GM19438 (cell line): ENCODE data around the gene NRTN.
"Not testable (repeated sequence)": the region's sequence is repeated elsewhere in the genome, so short reads cannot be mapped to it uniquely, and the experiment has no call there.

Experiments used
- ATAC-seq: cut with Tn5 transposase; IDR thresholded peaks from one replicate; pipeline ENCODE4 v1.9.1; 2021; ENCODE audit warnings: low read depth; ENCODE audit not compliant: unreplicated experiment

NRTN gene, protein sequence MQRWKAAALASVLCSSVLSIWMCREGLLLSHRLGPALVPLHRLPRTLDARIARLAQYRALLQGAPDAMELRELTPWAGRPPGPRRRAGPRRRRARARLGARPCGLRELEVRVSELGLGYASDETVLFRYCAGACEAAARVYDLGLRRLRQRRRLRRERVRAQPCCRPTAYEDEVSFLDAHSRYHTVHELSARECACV

DNA sequence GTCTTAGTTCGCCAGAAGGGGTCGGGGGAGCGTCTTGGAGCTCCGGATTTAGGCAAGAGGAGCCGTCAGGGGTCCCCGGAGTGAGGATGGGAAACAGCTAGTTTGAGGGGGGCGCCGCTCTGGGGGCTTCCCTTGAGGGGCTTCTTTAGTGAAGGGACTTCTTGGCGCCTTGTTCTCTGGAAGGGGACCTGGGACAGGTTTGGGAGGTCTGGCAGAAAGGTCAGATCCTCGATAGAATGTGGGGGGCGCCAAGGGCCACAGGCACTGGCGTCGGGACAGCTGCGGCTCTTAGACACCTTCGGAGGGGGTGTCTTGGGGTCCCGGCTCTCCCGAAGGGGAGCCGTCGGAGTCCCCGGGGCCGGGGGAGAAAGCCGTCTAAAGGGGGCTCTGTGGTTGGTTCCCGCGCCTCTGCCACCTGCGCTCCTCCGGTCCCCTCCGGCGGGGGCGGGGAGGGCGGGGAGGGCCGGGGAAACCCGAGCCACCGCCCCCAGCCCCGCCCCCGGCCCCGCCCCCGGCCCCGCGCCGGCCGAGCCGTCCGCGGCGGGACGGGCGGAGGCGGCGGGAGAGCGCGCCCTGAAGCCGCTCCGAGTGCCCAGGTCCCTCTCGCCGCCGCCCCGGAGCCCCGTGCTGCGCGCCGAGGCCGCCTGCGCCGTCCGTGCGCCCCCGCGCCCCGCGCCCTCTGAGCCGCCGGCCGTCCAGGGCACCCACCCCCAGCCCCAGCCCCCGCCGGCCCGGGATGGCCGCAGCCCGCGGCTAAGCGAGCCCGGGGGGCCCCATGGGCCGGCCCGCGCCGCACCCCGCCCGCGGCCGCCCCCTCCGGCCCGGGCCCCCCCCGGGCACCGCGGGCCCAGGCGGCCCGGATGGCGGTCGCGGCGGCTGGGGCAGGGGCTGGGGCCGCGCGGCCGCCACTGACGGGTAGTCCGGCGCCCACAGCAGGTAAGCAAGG is at the start of gene NRTN:
NRTN (plus strand) TSS at position 552 of the 946 bp plus-strand sequence. CDS start 19,099 bp downstream, outside the sequence.
- no peak for ATAC-seq

GRCh38 chr19:5762608-5763217 is 42.2 kb upstream of the NRTN start:
- ATAC-seq = no peak

- no peak for ATAC-seq
Observed at GRCh38 chr19:5765220-5765619, 39.6 kb upstream of the NRTN start.

- no peak for ATAC-seq
Observed at GRCh38 chr19:5767949-5768348, 36.9 kb upstream of the NRTN start.

- no peak for ATAC-seq
Observed at GRCh38 chr19:5772416-5772815, 32.5 kb upstream of the NRTN start.

DNA sequence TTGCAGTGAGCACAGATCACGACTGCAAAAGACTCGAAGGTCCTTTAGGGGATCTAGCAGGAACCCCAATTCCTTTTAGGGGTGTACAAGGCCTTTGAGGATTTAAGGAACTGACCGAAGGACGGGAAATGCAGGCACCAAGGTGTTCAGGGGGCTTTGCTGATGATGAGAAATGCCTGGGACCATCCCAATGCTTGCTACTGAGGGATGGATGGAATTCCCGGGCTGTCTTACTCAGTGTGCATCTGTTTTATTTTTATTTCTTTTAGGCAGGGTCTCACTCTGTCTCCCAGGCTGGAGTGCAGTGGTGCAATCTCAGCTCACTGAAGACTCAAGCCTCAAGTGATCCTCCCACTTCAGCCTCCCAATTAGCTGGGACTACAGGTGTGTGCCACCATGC is 31.6 kb upstream of the NRTN start:
- ATAC-seq = no peak

DNA sequence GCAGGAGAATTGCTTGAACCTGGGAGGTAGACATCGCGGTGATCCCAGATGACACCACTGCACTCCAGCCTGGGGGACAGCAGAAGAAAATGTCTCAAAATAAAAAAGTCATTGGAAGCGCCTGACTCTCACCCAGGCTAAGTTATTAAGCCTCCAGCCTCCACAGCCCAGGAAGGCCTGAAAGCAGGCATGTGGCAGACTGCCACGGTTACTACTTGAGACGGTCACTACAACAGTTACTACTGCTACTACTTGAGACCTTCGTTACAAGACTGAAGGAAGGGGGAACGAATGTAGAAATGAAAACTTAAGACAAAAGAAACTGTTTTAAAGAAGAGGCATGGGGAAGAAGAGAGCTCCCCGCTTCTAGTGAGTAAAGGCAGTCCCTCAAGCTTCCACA is 29.9 kb upstream of the NRTN start:
- ATAC-seq = no peak

DNA sequence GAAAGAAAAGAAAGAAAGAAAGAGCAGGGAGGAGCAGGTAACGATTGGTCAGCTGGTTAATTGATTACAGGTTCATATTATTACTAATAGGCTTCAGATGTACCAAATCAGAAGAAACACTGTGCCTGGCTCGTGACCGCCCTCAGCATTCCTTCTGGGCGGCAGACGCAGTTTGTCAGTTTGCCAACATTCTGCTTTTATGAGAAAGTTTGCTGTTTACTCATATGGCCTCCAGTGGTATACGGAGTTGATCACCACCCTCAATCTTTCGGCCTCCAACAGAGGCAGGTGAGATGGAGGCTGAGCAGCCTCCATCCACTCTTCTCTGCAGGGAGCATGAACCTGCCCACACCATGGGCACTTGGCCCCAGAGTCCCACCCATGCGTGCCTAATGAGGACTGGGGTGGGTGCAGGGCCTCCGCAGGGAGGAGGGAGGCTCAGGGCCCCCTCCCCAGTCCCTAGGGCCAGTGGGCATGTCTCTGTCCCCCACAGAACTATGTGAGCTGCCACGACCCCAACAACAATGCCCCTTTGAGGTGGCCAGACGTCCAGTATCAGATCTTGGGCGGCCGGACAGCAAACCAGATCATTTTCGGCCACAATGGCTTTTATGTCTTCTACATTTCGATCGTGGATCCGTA is 29.1 kb upstream of the NRTN start:
- ATAC-seq = no peak

DNA sequence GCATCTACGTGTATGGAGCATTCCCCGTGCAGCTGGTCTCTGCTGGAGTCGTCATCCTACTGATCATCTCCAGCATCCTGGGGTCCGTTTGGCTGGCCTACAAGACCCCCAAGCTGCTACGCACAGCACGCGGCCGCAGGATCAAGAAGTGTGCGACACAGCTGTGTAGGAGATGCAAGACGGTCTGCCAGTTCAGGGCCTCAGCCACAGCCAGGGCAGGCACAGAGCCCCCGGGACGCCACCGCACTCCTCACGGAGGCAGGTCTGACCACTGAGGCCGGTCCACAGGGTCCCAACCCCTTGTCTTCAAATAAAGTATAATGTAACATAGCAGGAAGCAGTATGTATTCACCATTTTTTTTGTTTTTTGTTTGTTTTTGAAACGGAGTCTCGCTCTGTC is 26.5 kb upstream of the NRTN start:
- no peak for ATAC-seq

- not testable (repeated sequence) for ATAC-seq
Observed at GRCh38 chr19:5780916-5781315, 24.0 kb upstream of the NRTN start.

GRCh38 chr19:5782322-5782721 is 22.5 kb upstream of the NRTN start:
- no peak for ATAC-seq

- ATAC-seq = no peak
Observed at GRCh38 chr19:5782945-5783919, 21.6 kb upstream of the NRTN start.

DNA sequence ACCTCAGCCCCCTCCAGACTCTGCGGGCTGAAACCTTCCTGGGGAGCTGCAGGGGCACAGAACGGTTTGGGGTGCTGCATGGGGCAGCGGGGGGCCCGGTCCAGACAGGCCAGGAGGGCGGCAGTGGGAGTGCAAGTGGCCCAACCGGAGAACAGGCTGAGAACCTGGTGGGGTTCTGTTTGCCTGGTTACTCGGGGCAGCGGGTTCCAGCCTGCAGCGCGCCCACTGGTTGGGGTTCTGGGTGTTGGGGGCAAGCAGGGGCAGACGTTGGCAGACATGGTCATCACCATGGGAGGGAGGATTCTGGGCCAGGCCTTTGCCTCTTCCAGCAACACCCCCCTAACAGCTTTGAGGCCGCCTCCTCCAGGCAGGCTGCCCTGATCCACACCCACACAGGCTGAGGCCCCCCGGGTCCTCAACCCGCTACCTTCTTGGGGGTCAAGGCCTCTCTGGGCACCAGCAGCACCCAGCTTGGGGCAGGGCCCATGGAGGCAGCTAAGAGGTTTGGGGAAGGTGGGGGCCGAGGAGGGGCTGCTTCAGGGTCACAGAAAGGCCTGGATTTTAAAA is 20.2 kb upstream of the NRTN start, which contains the start of gene PRR22:
PRR22 (minus strand) TSS at position 166 of the 567 bp plus-strand sequence; CDS start at position 80, 86 bp downstream.
- no peak for ATAC-seq

DNA sequence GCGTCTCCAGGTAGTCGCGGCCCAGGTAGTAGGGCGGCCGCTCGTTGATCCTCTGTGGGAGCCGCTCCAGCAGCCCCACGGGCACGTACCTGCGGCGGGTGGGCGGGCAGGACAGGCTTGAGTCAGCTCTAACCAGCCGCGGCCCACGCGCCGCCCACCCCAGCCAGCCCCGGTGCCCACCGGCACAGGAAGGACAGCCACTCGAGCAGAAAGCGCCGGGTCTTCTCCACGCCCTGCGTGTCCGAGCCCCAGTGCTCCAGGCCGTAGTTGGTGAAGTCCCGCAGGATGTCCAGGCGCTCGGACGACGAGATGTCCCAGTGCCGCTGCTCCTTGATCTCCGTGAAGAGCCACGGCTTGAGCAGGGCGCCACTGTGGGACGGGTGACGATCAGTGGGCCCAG is 19.4 kb upstream of the NRTN start:
- no peak for ATAC-seq

GRCh38 chr19:5786593-5787408 is 18.1 kb upstream of the NRTN start:
- no peak for ATAC-seq

- ATAC-seq = no peak
Observed at GRCh38 chr19:5787409-5788182, 17.3 kb upstream of the NRTN start.

DNA sequence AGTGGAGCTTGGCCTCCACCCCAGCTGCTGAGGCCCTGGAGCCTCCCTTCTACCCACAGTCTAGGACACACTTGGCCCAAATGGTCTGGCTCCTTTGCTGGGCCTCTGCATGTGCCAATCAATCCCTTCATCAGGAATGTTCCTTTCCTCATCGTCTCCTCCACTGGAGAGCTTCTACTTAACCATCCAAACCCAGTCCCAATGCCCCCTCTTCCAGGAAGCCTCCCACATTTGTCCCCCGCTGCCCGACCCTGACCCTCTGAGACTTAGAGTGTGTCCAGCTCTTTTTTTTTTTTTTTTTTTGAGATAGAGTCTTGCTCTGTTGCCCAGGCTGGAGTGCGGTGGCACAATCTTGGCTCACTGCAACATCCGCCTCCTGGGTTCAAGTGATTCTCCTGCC is 16.4 kb upstream of the NRTN start:
- no peak for ATAC-seq

DNA sequence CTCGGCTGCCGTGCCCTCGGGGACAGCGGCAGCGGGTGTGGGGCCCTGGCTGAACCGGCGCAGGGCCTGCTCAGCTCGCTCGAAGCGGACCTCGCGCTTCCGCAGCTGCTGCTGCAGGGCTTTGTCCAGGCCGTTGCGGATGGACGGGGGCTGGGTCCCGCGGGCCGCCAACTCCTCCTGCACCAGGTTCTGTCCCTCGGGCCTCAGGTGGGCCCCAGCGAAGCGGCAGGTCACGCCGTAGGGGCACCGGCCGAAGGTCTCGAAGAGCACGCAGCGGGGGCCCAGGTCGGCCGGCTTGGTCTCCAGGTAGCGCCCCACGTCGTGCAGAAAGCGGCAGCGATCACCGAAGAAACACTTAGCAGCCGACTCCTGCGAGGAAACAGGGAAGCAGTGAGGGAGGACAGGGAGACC is 15.5 kb upstream of the NRTN start:
- ATAC-seq = no peak
